HG03108 (cell line): Measurements from ENCODE around the gene TUBA8.
A peak's percentile ranks its signal among the peaks of the same experiment; 100 is the strongest.
"Not testable (repeated sequence)": the region's sequence is repeated elsewhere in the genome, so short reads cannot be mapped to it uniquely, and the experiment has no call there.

Experiments
- ATAC-seq: cut with Tn5 transposase; IDR thresholded peaks from one replicate; pipeline ENCODE4 v1.9.1; 2021; ENCODE audit warnings: moderate library complexity; ENCODE audit not compliant: unreplicated experiment

TUBA8 gene

GRCh38 chr22:18110194-18110953 lies at the start of gene TUBA8:
TSS of gene TUBA8 (plus strand) at chr22:18110809. CDS start at chr22:18110866, 57 bp downstream.
- peak; percentile 49 for ATAC-seq

- no peak for ATAC-seq
Observed at GRCh38 chr22:18062421-18062820, 48.2 kb upstream of the TUBA8 start.

DNA sequence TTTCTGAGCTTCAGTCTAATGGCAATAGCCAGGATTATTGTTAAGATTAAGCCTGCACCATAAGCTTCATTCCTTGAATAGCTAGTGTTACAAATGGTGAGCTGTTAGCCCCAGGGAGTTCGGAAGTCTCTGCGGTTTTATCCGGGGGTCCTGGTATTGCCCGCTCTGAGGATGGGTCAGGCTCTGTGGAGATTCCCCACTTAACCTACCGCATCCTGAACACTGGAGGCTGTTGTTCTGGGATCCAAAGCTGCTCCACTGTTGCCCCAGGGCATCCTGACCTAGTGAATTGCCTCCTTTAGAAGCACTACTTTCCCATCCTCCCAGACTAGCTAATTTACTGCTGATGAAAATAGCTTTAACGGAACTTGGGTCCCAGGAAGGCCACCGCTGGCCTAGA lies 47.3 kb upstream of the TUBA8 start:
- ATAC-seq, result no peak

DNA sequence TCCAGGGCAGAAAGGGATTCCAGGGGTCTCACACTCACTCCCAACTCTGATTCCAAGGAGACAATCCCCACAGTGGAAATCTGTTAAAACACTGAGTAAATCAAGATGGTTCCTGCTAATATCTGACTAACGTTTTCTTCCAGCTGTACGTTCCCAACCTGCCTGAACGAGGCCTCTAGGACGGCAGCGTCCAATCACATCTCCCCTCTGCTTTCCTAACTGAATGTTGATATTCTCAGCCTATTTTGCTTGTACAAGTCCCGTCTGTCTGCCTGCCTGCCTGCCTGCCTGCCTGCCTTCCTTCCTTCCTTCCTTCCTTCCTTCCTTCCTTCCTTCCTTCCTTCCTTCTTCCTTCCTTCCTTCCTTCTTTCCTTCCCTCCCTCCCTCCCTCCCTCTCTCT lies 46.9 kb upstream of the TUBA8 start:
- not testable (repeated sequence) for ATAC-seq

DNA sequence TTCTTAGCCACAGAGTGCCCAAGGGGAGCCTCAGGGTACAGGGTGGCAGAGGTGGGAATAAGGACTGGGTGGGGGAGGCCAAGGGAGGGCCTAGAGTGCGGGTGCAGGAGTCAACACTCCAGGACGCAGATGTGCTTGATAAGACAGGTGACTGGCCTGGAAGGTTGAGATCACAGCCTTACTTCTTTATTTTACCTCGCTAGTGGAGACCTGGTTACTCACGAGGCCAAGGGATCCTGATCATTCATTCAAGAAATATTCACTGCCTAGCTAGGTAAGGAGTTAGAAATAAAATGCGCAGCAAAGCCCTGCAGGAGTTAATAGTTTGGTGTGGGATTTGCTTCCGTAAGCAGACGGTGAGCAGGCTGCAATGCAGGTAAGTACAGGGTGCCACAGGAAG lies 46.0 kb upstream of the TUBA8 start:
- no peak for ATAC-seq

GRCh38 chr22:18065256-18065655 lies 45.4 kb upstream of the TUBA8 start:
- no peak for ATAC-seq

GRCh38 chr22:18066181-18066859 lies 44.3 kb upstream of the TUBA8 start:
- no peak for ATAC-seq

DNA sequence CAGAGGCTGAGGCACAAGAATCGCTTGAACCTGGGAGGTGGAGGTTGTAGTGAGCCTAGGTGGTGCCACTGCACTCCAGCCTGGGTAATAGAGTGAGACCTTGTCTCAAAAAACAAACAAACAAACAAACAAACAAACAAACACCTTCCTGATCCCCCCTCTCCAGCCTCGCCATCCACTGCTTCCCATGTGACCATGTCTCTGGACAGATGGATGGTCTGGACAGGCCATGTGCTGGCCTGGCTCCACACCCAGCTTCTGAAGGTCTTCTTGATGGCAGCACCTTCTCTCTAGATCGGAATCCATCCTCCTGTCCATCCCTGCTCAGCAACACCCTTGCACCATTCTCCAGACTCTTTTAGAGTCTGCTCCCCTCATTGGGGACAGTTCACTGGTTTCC lies 43.5 kb upstream of the TUBA8 start:
- ATAC-seq, result no peak

GRCh38 chr22:18067548-18068341 lies 42.9 kb upstream of the TUBA8 start:
- no peak for ATAC-seq

DNA sequence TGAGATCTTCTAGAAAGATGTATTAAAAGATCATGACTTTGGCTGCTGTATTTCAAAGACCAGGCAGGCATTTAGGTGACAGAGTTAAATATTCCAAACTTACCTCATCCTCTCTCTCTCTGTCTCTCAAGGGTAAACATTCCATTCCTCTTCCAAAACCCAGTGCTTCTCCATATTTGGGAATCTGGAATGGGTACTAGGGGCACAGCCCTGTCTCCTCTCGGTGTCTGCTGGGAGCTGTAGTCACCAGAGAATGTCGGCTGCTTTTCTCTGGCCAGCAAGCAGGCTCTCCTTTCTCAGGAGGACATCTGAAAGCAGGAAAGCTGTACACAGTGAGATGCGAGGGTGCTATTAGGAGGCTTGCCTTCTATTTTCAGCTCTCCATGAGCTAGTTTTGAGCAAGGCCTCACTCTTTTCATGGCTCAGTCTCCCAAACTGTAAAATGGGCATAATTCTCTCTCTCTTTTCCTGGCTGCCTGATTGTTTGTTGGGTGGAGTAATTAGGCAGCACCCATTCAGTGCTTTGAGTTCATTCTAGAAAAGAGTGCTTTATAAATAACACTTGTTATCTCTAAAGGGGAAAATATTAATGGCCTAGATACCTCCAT lies 42.1 kb upstream of the TUBA8 start:
- ATAC-seq, result no peak

GRCh38 chr22:18069041-18069440 lies 41.6 kb upstream of the TUBA8 start:
- no peak for ATAC-seq

DNA sequence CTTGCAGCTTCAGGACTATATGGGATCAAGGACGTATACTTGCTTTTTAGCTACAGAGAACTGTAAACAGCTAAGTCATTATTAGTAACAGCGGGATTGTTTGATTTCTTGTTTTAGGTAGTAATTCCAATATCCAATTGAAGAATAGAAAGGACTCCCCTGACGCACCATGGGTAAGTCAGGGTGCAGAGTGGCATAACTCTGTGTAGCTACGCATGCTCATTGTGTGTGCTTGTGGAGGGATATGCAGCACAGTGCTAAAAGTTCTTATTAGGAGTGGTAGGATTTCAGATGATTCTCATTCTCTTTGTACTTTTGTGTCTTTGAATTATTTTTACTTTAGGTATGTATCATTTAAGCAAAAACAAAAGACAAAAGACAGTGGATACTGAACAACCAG lies 40.6 kb upstream of the TUBA8 start:
- no peak for ATAC-seq

DNA sequence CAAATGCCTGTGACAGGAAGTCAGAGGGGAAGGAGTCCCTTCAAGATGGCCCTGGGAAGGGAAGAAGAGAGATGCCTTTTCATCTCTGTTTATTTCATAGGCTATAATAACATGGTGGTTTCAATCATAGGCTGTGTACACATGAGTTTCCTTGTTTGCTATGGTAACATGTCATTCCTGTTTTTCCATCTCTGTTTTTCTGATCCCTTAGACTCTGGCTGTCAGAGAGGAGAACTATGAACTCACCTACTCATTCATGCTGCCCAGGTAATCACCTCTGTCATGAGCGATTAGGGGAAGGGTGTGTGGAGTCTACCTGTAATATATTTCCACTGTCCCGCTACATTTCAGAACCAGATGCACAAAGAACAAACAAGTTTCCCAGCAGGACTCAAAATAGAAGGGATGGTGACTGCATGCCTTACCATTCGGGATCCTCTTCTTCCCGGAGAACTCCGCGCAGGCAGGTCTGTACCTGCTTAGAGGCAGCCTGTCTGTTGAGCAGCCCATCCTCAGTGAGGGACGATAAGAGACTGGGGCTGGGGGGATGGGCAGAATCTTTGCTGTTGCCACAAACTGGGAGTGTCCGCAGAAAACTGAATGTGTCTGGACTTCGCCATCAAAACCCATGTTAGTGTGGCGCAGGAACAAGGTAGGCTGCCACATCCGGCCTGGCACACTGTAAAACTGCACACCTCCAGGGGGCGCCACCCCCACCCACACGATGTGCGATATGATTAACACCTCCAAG lies 39.9 kb upstream of the TUBA8 start:
- no peak for ATAC-seq

GRCh38 chr22:18071307-18071967 lies 39.2 kb upstream of the TUBA8 start:
- not testable (repeated sequence) for ATAC-seq

GRCh38 chr22:18071968-18072310 lies 38.7 kb upstream of the TUBA8 start:
- ATAC-seq, result no peak

- no peak for ATAC-seq
Observed at GRCh38 chr22:18073467-18073866, 37.1 kb upstream of the TUBA8 start.

DNA sequence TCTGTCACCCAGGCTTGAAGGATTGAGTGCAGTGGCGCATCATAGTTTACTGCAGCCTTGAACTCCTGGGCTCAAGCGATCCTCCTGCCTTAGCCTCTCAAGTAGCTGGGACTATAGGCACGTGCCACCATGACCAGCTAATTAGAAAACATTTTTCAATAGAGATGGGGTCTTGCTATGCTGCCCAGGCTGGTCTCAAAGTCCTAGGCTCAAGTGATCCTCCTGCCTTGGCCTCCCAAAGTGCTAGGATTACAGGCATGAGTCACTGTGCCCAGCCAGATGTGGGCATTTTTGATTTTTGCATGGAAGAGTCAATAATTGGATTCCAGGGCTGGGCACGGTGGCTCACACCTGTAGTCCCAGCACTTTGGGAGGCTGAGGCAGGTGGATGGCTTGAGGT lies 36.7 kb upstream of the TUBA8 start:
- not testable (repeated sequence) for ATAC-seq

DNA sequence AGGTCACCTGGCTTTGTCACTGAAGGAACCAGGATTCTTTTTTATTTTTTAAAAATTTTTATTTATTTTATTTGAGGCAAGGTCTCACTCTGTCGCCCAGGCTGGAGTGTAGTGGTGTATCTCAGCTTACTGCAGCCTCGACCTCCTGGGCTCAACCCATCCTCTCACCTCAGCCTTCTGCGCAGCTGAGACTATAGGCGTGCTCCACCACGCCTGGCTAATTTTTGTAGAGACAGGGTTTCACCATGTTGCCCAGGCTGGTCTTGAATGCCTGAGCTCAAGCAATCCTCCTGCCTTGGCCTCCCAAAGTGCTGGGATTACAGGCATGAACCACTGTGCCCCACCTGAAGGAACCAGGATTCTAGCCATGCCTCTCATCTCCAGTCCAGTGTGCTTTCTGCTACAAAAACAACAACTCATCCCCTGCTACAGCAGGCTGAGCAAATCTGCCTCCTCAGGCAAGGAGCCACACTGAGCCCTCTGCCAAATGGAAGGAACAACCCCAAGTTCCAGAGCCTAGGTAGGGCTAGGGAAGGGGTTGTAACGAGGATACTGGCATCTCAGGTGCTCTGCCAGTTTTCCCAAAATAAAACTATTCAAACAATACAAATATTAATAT lies 35.4 kb upstream of the TUBA8 start:
- no peak for ATAC-seq

GRCh38 chr22:18075720-18076497 lies 34.7 kb upstream of the TUBA8 start:
- no peak for ATAC-seq
